Lower leg skin (tissue), 4 donors: ENCODE measurements around the gene PTPRN2. TPM values are rescaled to one million over a fixed set of nuclear protein-coding genes. Genes with fewer than 3 reads are reported as not detected.
A peak's percentile ranks its signal among the peaks of the same experiment; 100 is the strongest.

Source experiments
- DNase-seq, 2 donors: peaks; one replicate each; pipeline ENCODE4 v3.0.0-alpha.2; 2019; ENCODE audit warnings: low spot score in 2 of 2
- H3K4me3 ChIP-seq: fragments of 200-600 bp; sonication (generic); 2 replicates; pipeline ENCODE4 v1.5.1; 2017; ENCODE audit warnings: mild to moderate bottlenecking, low read depth; ENCODE audit not compliant: poor library complexity, severe bottlenecking
- POLR2A ChIP-seq, 2 donors: fragments of 450-650 bp; IDR thresholded peaks; one replicate each; pipeline ENCODE4 v1.6.1; 2016 to 2017; ENCODE audit warnings: antibody characterized with exemption in 2 of 2, mild to moderate bottlenecking in 1 of 2, moderate library complexity in 1 of 2
- WGBS, 2 donors: methylation state at CpG; one replicate each; pipeline ENCODE4 v1.1.5; 2018; 5-methylcytosine and 5-hydroxymethylcytosine counted together
- intact Hi-C: fragments of 100-400 bp; cut with DNase I; formaldehyde crosslinking; loops from one replicate; pipeline ENCODE4 v1.15.0; 2023; ENCODE audit warnings: low total_unique reads
- total RNA-seq, 4 donors: library from RNA; depleted of rRNA; stranded (reverse); fragments of >200 nt; gene quantifications; one replicate each; pipeline ENCODE4 v1.1.0, GENCODE V29; 2016
- TF ChIP-seq, protein P1 (sequence below), 3 donors: fragments of 450-650 bp; IDR thresholded peaks; one replicate each; pipeline ENCODE4 v1.5.1; 2016; ENCODE audit warnings: antibody characterized with exemption in 3 of 3, mild to moderate bottlenecking in 3 of 3, moderate library complexity in 2 of 3

Gene PTPRN2
- total RNA-seq, 4 donors from 2014 or later, result 0.11 to 1.6 (median 0.92) TPM

DNA sequence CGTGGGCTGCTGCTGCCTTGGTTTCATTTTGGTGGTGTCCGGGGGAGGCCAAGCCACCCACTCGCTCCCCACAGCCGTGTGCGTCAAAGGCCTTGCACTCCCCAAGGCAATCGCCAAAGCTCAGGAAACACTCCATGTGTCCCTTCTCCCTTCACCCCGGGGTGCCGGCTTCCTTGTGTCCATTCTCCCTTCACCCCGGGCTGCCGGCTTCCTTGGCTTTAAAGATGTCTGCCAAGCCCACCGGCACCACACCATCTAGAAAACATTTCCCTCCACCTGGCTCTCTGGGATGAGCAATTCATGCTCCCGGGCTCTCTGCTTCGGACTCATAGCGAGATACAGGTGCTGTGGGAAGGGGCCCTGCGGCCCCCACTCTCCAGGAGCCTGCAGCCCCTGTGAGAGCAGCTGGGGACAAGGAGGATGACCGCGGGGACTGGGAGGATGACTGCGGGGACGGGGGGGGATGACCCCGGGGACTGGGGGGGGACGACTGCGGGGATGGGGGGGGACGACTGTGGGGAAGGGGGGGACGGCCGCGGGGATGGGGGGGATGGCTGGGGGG lies 928.7 kb downstream of the PTPRN2 start:
- intact Hi-C loops, result no loop called here
- TF ChIP-seq POLR2A (IDR thresholded peaks at IDR 0.05), result no peak
- TF ChIP-seq, protein P1, sequence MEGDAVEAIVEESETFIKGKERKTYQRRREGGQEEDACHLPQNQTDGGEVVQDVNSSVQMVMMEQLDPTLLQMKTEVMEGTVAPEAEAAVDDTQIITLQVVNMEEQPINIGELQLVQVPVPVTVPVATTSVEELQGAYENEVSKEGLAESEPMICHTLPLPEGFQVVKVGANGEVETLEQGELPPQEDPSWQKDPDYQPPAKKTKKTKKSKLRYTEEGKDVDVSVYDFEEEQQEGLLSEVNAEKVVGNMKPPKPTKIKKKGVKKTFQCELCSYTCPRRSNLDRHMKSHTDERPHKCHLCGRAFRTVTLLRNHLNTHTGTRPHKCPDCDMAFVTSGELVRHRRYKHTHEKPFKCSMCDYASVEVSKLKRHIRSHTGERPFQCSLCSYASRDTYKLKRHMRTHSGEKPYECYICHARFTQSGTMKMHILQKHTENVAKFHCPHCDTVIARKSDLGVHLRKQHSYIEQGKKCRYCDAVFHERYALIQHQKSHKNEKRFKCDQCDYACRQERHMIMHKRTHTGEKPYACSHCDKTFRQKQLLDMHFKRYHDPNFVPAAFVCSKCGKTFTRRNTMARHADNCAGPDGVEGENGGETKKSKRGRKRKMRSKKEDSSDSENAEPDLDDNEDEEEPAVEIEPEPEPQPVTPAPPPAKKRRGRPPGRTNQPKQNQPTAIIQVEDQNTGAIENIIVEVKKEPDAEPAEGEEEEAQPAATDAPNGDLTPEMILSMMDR (IDR thresholded peaks at IDR 0.05), result no peak
- WGBS, 2 donors, result 78 to 83% methylated on average over 20 to 26 of the region's 26 CpGs
- peak in 1 of 2 donors; percentile 69 for DNase-seq
- no peak overlapping the region for H3K4me3 ChIP-seq

- no peak overlapping the region for H3K4me3 ChIP-seq
- DNase-seq, result peak in 1 of 2 donors; percentile 50
- 79 to 83% methylated on average over 28 to 29 of the region's 29 CpGs for WGBS, 2 donors
- intact Hi-C loops, result no loop called here
- no peak for TF ChIP-seq POLR2A (IDR thresholded peaks at IDR 0.05)
- TF ChIP-seq, protein P1 (IDR thresholded peaks at IDR 0.05), result no peak
These were observed 929.6 kb downstream of the PTPRN2 start for GRCh38 chr7:157657741-157658740.

DNA sequence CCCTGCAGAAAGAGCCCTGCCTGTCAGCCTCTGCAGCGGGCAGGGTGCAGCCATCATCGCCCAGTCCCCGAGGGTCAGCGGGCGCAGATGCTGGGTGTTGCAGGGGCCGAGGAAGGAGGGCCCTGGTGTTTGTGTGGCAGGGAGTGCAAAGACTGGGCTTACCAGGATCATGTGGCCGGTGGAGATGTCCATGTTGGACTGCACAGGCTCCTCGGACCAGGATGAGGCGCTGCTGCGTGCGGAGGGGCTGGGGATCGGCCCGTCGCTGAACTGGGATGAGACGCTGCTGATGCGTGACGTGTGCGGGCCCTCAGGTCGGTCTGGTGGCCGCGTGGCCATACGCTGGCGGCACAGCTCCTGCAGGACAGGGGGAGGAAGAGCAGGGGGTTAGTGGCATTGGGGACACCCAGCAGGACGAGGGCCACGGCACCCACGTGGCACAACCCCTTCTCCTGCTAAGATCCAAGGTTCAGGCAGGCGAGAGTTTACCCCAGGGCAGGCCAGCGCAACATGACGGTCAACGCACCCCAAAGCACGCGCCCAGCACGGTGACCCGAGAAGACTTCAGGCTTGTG lies 931.3 kb downstream of the PTPRN2 start:
- TF ChIP-seq, protein P1 (IDR thresholded peaks at IDR 0.05), result no peak
- TF ChIP-seq POLR2A (IDR thresholded peaks at IDR 0.05), result no peak
- intact Hi-C loops, result no loop called here
- 92 to 93% methylated on average over 32 to 34 of the region's 34 CpGs for WGBS, 2 donors
- peak in 1 of 2 donors; percentile 73 for DNase-seq
- no peak overlapping the region for H3K4me3 ChIP-seq

- H3K4me3 ChIP-seq, result no peak overlapping the region
- peak in 1 of 2 donors; percentile 71 for DNase-seq
- 75 to 84% methylated on average over 14 of the region's 14 CpGs for WGBS, 2 donors
- TF ChIP-seq, protein P1 (IDR thresholded peaks at IDR 0.05), result no peak
- TF ChIP-seq POLR2A (IDR thresholded peaks at IDR 0.05), result no peak
- intact Hi-C loops, result no loop called here
These were observed 933.3 kb downstream of the PTPRN2 start for GRCh38 chr7:157654350-157654749.

- TF ChIP-seq POLR2A (IDR thresholded peaks at IDR 0.05), result no peak
- TF ChIP-seq, protein P1 (IDR thresholded peaks at IDR 0.05), result no peak
- WGBS, 2 donors, result 87 to 91% methylated on average over 27 to 28 of the region's 28 CpGs
- intact Hi-C loops, result no loop called here
- no peak overlapping the region for H3K4me3 ChIP-seq
- no peak for DNase-seq
These were observed 933.8 kb downstream of the PTPRN2 start for GRCh38 chr7:157653827-157654207.
